HG03095 (cell line): ENCODE results near the gene AHCYL2.
"Not testable (repeated sequence)": the region's sequence is repeated elsewhere in the genome, so short reads cannot be mapped to it uniquely, and the experiment has no call there.

Experiments used
- ATAC-seq: cut with Tn5 transposase; IDR thresholded peaks from one replicate; pipeline ENCODE4 v1.9.1; 2021; ENCODE audit warnings: moderate library complexity; ENCODE audit not compliant: unreplicated experiment

The AHCYL2 gene

DNA sequence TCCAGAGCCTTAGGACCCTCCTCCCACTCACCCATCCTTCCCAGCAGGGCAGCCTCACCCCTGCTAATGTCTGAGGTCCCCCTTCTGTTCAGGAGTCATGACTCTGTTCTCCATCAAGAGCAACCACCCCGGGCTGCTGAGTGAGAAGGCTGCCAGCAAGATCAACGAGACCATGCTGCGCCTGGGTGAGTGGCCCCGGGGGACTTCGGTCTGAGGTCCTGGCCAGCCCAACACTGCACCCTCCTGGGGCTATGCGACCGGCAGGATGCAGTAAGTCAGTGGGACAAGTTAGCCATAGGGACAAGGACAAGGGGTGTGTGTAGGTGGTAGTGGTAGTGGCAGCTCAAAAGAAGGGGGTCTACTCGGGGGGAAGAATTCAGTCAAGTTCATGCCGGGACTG lies 16.2 kb upstream of the AHCYL2 start:
- no peak for ATAC-seq

DNA sequence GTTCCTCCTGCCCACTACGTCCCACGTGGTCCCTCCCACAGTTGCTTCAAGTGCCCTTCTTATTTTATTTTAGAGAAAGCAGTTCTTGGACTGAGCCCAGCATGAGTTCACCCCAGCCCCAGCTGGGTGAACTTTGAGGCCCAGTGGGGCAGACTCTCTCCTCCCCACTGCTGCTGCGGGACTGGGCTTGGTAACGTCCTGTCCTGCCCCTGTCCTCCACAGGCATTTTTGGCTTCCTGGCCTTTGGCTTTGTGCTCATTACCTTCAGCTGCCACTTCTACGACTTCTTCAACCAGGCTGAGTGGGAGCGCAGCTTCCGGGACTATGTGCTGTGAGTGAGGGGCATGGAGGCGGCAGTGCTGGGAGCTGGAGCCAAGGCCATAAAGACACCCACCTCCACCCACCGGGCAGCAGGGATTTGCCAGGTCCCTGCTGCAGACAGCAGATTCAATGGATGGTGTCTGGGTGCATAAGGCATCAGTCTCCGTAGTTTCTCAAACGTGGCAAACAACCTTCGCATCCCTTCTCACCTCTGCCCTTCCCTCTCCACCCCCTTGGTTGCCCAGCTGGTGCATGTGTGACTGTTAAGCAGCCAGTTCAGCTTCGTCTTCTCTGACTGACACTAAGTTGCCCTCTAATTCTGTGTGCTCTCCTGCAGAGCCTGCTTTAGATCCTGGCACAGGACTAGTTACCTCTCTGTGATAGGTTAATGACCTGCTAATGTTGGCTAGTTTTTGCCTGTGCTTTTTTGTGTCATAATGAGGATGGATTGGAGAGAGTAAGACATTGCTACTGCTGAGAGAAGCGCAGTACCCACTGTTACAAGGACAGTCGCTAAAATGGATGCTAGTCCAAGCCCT lies 15.5 kb upstream of the AHCYL2 start:
- no peak for ATAC-seq

DNA sequence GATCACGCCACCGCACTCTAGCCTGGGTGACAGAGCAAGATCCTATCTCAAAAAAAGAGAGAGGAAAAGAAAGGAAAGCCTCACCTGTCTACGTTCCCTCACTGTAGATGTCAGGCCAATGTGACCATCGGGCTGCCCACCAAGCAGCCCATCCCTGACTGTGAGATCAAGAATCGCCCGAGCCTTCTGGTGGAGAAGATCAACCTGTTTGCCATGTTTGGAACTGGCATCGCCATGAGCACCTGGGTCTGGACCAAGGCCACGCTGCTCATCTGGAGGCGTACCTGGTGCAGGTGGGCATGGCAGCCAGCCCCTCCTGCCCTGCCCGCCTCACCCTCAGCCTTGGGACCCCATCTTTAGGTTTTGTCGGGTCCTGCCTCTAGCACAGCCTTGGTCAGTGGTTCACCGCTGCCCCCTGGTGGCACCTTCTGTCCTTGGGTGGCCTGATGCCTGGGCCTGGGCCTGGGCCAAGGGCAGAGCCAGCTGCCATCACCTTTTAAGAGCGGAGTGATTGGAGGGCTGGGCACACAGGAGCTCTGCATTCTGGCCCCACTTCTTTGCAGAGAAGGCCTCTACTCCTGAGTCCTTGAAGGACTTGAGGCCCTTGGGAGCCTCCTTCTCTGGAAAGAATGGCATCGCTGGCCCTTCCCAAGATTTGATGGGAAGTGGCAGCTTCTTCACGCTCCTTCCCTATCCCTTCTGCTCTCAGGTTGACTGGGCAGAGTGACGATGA lies 14.4 kb upstream of the AHCYL2 start:
- no peak for ATAC-seq

DNA sequence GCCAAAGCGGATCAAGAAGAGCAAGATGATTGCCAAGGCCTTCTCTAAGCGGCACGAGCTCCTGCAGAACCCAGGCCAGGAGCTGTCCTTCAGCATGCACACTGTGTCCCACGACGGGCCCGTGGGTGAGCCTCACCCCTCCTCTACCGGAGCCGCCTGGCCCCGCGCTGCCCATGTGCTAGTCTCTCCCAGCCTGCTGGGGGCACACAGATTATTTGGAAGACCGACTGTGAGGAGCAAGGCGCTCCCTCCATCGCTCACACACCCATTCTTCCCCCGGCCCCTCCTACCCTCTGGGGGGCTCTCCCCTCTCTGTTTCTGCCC lies 13.9 kb upstream of the AHCYL2 start:
- ATAC-seq, result no peak

DNA sequence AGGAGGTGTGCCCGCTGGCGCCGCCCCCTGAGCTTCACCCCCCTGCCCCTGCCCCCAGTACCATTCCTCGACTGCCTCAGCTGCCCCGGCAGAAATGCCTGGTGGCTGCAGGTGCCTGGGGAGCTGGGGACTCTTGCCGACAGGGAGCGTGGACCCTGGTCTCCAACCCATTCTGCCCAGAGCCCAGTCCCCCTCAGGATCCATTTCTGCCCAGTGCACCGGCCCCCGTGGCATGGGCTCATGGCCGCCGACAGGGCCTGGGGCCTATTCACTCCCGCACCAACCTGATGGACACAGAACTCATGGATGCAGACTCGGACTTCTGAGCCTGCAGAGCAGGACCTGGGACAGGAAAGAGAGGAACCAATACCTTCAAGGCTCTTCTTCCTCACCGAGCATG lies 12.7 kb upstream of the AHCYL2 start:
- ATAC-seq, result no peak

DNA sequence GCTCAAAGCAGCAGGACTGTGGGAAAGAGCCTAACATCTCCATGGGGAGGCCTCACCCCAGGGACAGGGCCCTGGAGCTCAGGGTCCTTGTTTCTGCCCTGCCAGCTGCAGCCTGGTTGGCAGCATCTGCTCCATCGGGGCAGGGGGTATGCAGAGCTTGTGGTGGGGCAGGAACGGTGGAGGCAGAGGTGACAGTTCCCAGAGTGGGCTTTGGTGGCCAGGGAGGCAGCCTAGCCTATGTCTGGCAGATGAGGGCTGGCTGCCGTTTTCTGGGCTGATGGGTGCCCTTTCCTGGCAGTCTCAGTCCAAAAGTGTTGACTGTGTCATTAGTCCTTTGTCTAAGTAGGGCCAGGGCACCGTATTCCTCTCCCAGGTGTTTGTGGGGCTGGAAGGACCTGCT lies 12.2 kb upstream of the AHCYL2 start:
- no peak for ATAC-seq

DNA sequence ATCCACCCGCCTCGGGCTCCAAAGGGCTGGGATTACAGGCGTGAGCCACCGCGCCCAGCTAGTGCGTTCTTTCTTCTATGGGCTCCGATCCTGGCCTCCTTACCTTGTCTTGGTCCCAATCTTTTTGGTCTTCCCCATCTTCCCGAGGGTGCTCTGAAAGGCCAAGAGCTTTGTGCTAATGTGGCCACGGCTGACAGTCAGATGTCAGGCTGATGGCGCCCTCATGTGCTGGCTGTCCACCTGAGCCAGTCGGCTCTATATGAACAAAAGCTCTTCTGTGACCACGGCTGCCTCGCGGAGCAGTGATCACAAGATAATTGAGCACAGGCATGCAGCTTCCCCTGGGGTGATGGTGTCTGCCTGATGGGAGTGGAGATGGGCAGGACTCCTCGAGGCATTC lies 11.0 kb upstream of the AHCYL2 start:
- ATAC-seq, result no peak

DNA sequence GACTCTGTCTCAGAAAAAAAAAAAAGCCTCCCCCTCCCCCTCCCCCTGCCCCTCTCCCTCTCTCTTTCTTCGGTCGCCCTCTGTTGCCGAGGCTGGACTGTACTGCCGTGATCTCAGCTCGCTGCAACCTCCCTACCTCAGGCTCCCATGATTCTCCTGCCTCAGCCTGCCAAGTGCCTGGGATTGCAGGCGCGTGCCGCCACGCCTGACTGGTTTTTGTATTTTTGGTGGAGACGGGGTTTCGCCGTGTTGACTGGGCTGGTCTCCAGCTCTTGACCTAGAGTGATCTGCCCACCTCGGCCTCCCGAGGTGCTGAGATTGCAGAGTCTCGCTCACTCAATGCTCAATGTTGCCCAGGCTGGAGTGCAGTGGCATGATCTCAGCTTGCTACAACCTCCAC lies 9.1 kb upstream of the AHCYL2 start:
- ATAC-seq, result not testable (repeated sequence)

DNA sequence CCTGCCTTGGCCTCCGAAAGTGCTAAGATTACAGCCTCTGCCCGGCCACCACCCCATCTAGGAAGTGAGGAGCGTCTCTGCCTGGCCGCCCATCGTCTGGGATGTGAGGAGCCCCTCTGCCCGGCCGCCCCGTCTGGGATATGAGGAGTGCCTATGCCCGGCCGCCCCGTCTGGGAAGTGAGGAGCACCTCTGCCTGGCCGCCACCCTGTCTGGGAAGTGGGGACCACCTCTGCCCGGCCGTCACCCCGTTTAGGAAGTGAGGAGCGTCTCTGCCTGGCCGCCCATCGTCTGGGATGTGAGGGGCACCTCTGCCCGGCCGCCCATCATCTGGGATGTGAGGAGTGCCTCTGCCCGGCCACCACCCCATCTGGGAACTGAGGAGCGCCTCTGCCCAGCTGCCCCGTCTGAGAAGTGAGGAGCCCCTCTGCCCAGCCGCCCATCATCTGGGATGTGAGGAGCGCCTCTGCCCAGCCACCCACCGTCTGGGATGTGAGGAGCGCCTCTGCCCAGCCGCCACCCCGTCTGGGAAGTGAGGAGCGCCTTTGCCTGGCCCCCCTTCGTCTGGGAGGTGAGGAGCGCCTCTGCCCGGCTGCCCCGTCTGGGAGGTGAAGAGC lies 8.6 kb upstream of the AHCYL2 start:
- not testable (repeated sequence) for ATAC-seq

DNA sequence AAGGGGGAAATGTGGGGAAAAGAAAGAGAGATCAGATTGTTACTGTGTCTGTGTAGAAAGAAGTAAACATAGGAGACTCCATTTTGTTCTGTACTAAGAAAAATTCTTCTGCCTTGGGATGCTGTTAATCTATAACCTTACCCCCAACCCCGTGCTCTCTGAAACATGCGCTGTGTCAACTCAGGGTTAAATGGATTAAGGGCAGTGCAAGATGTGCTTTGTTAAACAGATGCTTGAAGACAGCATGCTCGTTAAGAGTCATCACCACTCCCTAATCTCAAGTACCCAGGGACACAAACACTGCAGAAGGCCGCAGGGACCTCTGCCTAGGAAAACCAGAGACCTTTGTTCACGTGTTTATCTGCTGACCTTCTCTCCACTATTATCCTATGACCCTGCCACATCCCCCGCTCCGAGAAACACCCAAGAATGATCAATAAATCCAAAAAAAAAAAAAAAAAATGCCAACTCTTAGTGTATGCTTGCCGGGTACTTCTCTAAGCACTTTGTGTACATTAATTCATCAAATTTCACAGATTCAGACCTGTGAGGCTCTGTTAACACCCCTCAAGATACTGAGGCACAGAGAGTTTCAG lies 7.9 kb upstream of the AHCYL2 start:
- ATAC-seq, result not testable (repeated sequence)

DNA sequence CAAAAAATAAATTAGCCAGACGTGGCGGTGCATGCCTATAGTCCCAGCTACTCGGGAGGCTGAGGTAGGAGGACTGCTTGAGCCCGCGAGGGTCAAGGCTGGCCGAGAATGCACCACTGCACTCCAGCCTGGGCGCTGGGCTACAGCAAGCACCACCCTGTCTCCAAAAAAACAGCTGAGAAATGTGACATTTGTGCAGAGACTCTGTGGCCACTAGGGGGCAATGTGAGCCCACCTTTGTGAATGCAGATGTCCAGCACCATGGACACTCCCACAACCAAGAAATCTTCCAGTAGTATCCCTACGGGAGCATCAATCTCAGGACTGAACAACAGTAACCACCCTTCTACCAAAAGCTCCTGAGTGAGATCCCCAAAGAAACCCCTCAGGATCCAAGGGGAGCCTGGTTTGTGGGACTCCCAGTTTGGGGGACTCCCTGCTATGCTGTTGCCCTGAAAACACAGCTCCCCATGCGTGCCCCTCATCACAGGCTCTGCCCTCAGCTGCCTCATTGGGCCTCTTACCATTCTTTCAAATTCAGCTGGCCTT lies 6.2 kb upstream of the AHCYL2 start:
- ATAC-seq, result no peak

DNA sequence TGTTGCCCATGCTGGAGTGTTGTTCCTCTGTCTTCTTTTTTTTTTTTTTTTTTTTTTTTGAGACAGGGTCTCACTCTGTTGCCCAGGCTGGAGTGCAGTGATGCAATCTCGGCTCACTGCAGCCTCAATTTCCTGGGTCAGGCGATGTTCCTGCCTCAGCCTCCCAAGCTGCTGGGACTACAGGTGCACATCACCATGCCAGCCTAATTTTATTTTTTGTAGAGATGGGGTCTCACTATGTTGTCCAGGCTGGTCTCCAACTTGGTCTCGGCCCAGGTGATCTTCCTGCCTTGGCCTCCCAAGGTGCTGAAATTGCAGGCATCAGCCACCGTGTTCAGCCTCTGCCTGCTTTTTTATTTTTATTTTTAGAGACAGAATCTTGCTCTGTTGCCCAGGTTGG lies 5.7 kb upstream of the AHCYL2 start:
- not testable (repeated sequence) for ATAC-seq

DNA sequence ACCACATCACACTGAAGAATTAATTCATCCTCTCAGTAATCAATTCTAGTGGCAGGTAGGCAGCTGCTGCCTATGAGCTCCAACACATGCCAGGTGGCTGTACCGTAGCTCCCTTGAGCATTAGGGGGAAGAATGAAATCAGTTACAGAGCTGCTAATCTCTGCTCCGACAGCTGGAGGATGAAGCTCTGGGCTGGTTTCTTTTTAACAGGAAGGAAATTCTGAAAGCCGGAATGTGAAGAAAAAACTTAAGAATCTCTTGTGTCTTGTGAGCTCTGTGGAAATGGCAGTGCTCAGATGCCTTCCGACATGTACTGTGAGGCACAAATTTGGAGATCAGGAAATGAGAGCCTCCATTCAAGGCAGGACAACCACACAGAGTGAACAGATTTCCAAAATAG lies 2.8 kb upstream of the AHCYL2 start:
- no peak for ATAC-seq

DNA sequence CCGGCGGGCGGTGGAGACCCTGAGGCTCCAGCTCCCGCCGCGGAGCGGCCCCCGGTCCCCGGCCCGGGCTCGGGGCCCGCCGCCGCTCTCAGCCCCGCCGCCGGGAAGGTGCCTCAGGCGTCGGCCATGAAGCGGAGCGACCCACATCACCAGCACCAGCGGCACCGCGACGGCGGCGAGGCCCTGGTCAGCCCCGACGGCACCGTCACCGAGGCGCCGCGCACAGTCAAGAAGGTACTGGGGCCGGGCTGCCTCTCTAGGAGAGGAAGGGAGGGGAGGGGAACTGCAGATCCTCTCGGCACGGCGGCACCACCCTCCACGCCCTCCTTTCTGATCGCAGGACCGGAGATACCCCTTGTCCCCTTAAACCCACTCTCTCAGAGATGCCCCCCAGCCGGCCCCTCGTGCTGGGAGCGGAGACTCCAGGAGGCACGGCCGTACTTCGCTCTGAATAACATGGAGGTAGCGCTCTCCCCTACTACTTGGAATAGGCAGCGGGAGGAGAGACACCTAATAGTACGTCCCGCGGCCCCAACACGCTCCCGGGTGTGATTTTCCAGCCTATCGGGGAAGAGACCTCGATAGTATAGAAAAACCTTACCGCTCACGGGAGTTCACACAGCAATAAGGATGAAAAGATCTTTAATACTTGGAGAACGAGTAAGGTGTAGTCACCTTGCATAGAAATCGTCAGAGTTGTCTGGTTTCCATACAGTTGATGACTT lies 538 bp downstream of the AHCYL2 start:
- ATAC-seq, result peak; percentile 35

DNA sequence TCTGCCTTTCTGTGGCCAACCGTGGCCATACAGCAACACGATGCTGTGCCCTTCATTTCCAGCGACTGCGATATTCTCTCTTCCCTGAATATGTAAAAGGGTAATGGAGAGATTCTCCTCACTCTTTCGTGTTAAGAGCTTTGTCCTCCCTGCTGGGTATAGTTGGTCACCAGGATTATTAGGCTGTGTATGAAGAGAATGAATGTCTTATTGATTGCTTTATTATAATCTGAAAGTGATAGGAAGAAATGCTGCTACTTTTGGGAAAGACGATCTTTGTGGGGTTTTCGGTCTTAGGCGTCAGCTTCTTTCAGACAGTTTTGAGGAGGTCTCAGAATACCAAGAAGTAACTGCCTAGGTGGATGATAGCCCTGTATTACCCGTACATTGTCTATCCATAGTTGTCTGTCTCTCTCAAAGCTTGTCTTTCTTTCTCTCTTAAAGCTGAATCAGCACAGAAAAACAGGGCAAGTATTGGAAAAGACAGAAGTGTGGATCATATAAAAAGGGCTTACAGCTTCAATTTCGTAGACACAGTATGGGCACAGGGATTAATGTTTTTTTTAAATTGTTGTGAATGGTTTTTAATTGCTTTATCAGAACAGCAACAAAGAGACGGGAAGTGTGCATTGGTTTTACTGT lies 1.2 kb downstream of the AHCYL2 start:
- no peak for ATAC-seq

DNA sequence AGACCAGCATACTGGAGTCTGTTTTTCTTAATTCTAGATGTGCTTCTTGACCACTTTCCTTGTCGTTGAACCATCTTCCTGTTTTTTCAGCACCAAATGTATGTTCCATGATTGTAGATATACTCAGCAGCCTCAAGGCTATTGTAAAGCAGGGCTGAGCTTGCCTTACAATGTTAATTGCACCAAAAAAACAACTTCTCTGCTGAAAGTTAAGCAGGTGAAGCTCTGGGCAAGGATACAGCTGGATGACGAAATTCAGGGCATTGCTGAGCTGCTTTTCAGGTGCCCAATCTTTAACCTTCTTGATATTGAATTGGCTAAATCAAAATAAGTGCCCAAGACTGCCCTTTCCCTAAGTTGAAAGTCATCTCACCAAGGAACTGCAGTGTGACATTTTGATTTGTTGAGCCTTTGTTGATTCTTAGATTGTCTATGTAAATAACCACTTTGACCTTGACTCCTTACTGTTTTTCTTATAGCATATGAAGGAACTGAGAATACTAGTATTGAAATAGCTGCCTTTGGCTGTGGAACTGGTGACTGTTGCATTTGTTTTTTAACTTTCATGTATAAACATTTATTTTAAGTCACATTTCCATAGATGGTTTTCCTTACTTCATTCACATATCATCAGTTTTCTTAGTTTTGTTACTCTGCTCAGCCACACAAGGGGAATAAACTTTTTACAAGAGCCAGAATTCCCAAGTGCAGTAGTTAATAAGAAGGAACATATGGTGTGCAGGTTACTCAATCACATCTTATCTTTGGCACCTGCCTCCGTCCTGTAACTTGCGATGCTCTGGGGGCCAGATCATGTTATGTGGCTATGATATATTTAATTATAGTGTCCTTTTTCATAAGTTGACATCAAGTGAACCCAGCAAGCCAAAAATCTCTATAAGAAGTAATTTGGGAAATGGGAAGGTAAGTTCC lies 3.1 kb downstream of the AHCYL2 start:
- no peak for ATAC-seq

DNA sequence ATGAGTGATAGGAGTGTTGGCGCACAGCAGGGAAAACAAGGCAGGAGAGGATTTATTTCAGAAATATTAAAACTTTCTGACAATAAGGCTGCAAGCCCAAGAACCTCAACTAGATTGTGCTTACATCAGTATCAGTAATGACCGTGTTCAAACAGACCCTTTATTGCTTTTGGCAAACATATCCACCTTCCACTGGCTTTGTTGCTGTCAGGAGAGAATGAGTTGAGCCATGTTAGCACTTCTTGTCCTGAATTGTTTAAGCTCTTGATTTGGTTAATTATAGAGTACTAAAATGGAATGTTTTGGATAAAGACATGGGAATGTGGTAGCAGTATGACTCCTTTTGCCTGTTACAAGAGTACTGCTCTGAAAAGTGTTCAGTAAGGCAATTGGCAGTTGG lies 3.8 kb downstream of the AHCYL2 start:
- no peak for ATAC-seq

DNA sequence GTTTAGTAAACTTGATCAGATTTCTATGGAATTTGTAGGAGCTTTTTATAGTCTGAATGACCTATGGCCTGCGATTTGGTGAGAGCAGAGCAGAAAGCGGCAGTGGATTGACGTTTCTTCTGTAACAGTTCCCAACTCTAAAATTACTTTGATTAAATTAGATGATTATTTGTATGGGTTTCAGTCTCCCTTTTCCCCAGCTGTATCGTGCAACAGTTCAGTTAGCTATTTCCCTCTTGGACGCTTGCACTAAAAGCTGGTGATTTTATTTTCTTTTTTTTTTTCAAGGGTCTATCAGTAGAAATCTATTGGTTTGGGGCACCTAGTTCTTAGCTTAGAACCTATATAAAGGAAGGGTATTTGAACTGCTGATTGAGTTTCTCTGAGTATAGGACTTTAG lies 6.8 kb downstream of the AHCYL2 start:
- no peak for ATAC-seq

DNA sequence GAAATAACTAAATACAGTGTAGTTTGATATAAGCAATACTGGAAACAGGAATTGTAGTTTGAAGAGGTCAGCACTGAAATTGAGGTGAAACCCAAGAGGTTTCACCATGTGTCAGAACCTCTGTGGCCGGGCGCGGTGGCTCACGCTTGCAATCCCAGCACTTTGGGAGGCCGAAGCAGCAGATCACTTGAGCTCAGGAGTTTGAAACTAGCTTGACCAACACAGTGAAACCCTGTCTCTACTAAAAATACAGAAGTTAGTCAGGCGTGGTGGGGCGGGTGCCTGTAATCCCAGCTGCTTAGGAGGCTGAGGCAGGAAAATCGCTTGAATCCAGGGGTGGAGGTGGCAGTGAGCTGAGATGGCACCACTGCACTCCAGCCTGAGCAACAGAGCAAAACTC lies 13.7 kb downstream of the AHCYL2 start:
- no peak for ATAC-seq
